WTC11 (cell line): ENCODE measurements around the gene PSME2. TPM values are rescaled to one million over a fixed set of nuclear protein-coding genes. Genes with fewer than 3 reads are reported as not detected.

Experiments used
- ATAC-seq: fragments of 200-7000 bp; cut with Tn5 transposase; 2 replicates; pipeline ENCODE4 v1.10.0; 2021; ENCODE audit warnings: mild to moderate bottlenecking, moderate library complexity
- CTCF ChIA-PET: fragments of 300-600 bp; sonication (Branson Sonifier 250); formaldehyde crosslinking; loops from one replicate; lab custom pipeline; 2021; ENCODE audit warnings: antibody characterized with exemption; lab: Charles Lee
- POLR2A ChIA-PET: fragments of 350-600 bp; sonication (Branson Sonifier 250); formaldehyde crosslinking; loops from one replicate; lab custom pipeline; 2021; ENCODE audit warnings: antibody characterized with exemption; lab: Charles Lee
- DNase-seq: peaks from one replicate; pipeline ENCODE4 v3.0.0; 2021; ENCODE audit warnings: low spot score
- H3K27ac Mint-ChIP-seq: 2 replicates; pipeline ENCODE4 v1.8.0; 2021; ENCODE audit warnings: mixed read lengths
- H3K27me3 Mint-ChIP-seq: 2 replicates; pipeline ENCODE4 v1.8.0; 2021; ENCODE audit warnings: low read depth, mild to moderate bottlenecking, moderate library complexity, mixed read lengths
- H3K36me3 Mint-ChIP-seq: 2 replicates; pipeline ENCODE4 v1.8.0; 2021; ENCODE audit warnings: mixed read lengths
- H3K4me1 Mint-ChIP-seq: 2 replicates; pipeline ENCODE4 v1.8.0; 2022; ENCODE audit warnings: mixed read lengths
- H3K4me3 Mint-ChIP-seq: 2 replicates; pipeline ENCODE4 v1.8.0; 2021; ENCODE audit warnings: mild to moderate bottlenecking, moderate library complexity, mixed read lengths
- H3K9me3 Mint-ChIP-seq: 2 replicates; pipeline ENCODE4 v1.8.0; 2021; ENCODE audit warnings: mixed read lengths
- ARID4B ChIP-seq: sonication (generic); formaldehyde crosslinking; IDR thresholded peaks from 2 replicates; pipeline ENCODE4 v1.8.0; 2023; ENCODE audit warnings: missing genetic modification reagents, mild to moderate bottlenecking, borderline replicate concordance
- GABPB1 ChIP-seq: sonication (generic); formaldehyde crosslinking; IDR thresholded peaks from 2 replicates; pipeline ENCODE4 v1.8.1; 2023; ENCODE audit warnings: mild to moderate bottlenecking, missing genetic modification reagents
- NR1H2 ChIP-seq: sonication (generic); formaldehyde crosslinking; IDR thresholded peaks from 2 replicates; pipeline ENCODE4 v1.9.0; 2021; ENCODE audit warnings: mild to moderate bottlenecking, moderate library complexity, missing genetic modification reagents
- PREB ChIP-seq: sonication (generic); formaldehyde crosslinking; IDR thresholded peaks from 2 replicates; pipeline ENCODE4 v1.8.1; 2022; ENCODE audit warnings: mild to moderate bottlenecking, missing genetic modification reagents, moderate library complexity, borderline replicate concordance
- ZNF281 ChIP-seq: sonication (generic); formaldehyde crosslinking; IDR thresholded peaks from 2 replicates; pipeline ENCODE4 v1.8.0; 2023; ENCODE audit warnings: mild to moderate bottlenecking, missing genetic modification reagents
- total RNA-seq: library from RNA; stranded (reverse); gene quantifications from 3 replicates; pipeline ENCODE4 v1.2.3, GENCODE V29; 2021

The PSME2 gene
- total RNA-seq, 1 experiment from 2014 or later: 103 TPM

- Mint-ChIP-seq H3K4me1 (peaks cover 31% of the 10 kb centered on the region), H3K9me3 (no peaks in the 10 kb centered on the region), H3K36me3 (peaks cover 26% of the 10 kb centered on the region), H3K27ac (peak overlapping the region; percentile 80), H3K4me3 (peak overlapping the region; percentile 80), H3K27me3 (no peaks in the 10 kb centered on the region; the same call in 1 of the 2 replicates)
- POLR2A ChIA-PET: interaction anchor here (1.0 to 1.7 kb wide), 3 partner anchors 10 to 44 kb away, joined by 3 to 5 read pairs (median 3); partner anchors contain the start of genes DCAF11, NRL and PCK2
- TF ChIP-seq GABPB1 (CRISPR knock-in tag) (peak; percentile 26; the same call in 1 of the 2 replicates), ARID4B (CRISPR knock-in tag) (no peak), NR1H2 (CRISPR knock-in tag) (no peak), PREB (no peak)
- CTCF ChIA-PET: interaction anchor here (1.4 to 4.3 kb wide), 7 partner anchors 9 to 80 kb away, joined by 5 to 31 read pairs (median 20); partner anchors contain the start of genes DCAF11, IRF9, MDP1 and NRL
- DNase-seq (no peak), ATAC-seq (no peak)
Measured at GRCh38 chr14:24137529-24138395, 8.6 kb downstream of the PSME2 start.

- H3K27me3 Mint-ChIP-seq: no peaks in the 10 kb centered on the region; the same call in 1 of the 2 replicates
- peaks cover 31% of the 10 kb centered on the region for H3K4me1 Mint-ChIP-seq
- ATAC-seq (no peak), DNase-seq (no peak)
- peak overlapping the region; percentile 80 for H3K4me3 Mint-ChIP-seq
- ChIA-PET POLR2A (interaction anchor here (0.5 to 1.8 kb wide), 7 partner anchors 9 to 59 kb away, joined by 3 to 15 read pairs (median 5); partner anchors contain the start of genes DCAF11, NRL, PCK2 and TM9SF1), CTCF (interaction anchor here (1.3 to 4.3 kb wide), 8 partner anchors 10 to 295 kb away, joined by 4 to 31 read pairs (median 18); partner anchors contain the start of genes DCAF11, IRF9, MDP1 and NRL)
- no peak for TF ChIP-seq ZNF281 (CRISPR knock-in tag)
- TF ChIP-seq ARID4B (CRISPR knock-in tag): 0 out of 2 replicates have a peak, but pooled peaks have one; percentile 21
- no peak overlapping the region for H3K27ac Mint-ChIP-seq
- H3K36me3 Mint-ChIP-seq: peaks cover 26% of the 10 kb centered on the region
- no peaks in the 10 kb centered on the region for H3K9me3 Mint-ChIP-seq
Measured at GRCh38 chr14:24136684-24137528, 9.5 kb downstream of the PSME2 start.
